GM23338 (cell line): ENCODE measurements around the gene TSPEAR. TPM values are rescaled to one million over a fixed set of nuclear protein-coding genes. Genes with fewer than 3 reads are reported as not detected.

Experiments used
- ATAC-seq: fragments of 200-7000 bp; cut with Tn5 transposase; 3 replicates; pipeline ENCODE4 v1.9.1; 2020
- DNase-seq: peaks from one replicate; pipeline ENCODE4 v3.0.0-alpha.2; 2015; ENCODE audit warnings: low spot score
- H2AFZ ChIP-seq: fragments of 200-600 bp; sonication (generic); 2 replicates; pipeline ENCODE4 v1.8.0; 2016; ENCODE audit warnings: antibody characterized with exemption, mild to moderate bottlenecking, moderate library complexity
- H3F3A ChIP-seq: fragments of 200-600 bp; sonication (generic); replicated peaks from 2 replicates; pipeline ENCODE4 v1.8.0; 2017; ENCODE audit warnings: antibody characterized with exemption, mixed run types, low read depth
- H3K27ac ChIP-seq: fragments of 200-600 bp; sonication (generic); 2 replicates; pipeline ENCODE4 v1.6.1; 2016; ENCODE audit warnings: low read depth
- H3K27me3 ChIP-seq: fragments of 200-600 bp; sonication (generic); 2 replicates; pipeline ENCODE4 v1.8.0; 2016; ENCODE audit warnings: mild to moderate bottlenecking, mixed run types, moderate library complexity; ENCODE audit not compliant: insufficient read depth
- H3K36me3 ChIP-seq: fragments of 200-600 bp; sonication (generic); 2 replicates; pipeline ENCODE4 v1.8.0; 2016; ENCODE audit warnings: mild to moderate bottlenecking; ENCODE audit not compliant: insufficient read depth
- H3K4me1 ChIP-seq: fragments of 200-600 bp; sonication (generic); 2 replicates; pipeline ENCODE4 v1.8.0; 2016; ENCODE audit warnings: mild to moderate bottlenecking, moderate library complexity; ENCODE audit not compliant: insufficient read depth
- H3K4me2 ChIP-seq: fragments of 200-600 bp; sonication (generic); 2 replicates; pipeline ENCODE4 v1.7.1; 2017; ENCODE audit warnings: mixed run types
- H3K4me3 ChIP-seq: fragments of 200-600 bp; sonication (generic); 2 replicates; pipeline ENCODE4 v1.6.1; 2016; ENCODE audit warnings: mixed run types
- H3K79me2 ChIP-seq: fragments of 200-600 bp; sonication (generic); replicated peaks from 2 replicates; pipeline ENCODE4 v1.8.0; 2017; ENCODE audit warnings: mild to moderate bottlenecking; ENCODE audit not compliant: insufficient read depth
- H3K9me2 ChIP-seq: fragments of 200-600 bp; sonication (generic); 2 replicates; pipeline ENCODE4 v1.8.0; 2017; ENCODE audit not compliant: insufficient read depth
- H4K20me1 ChIP-seq: fragments of 200-600 bp; sonication (generic); replicated peaks from 2 replicates; pipeline ENCODE4 v1.8.0; 2017; ENCODE audit warnings: mild to moderate bottlenecking; ENCODE audit not compliant: insufficient read depth
- H3K27ac Mint-ChIP-seq: 2 replicates; pipeline ENCODE4 v1.8.0; 2020; ENCODE audit warnings: inconsistent platforms, mild to moderate bottlenecking, moderate library complexity, mixed read lengths
- H3K27me3 Mint-ChIP-seq: 3 replicates; pipeline ENCODE4 v1.8.0; 2022; ENCODE audit warnings: low read depth, mild to moderate bottlenecking, moderate library complexity, mixed read lengths, inconsistent platforms; ENCODE audit not compliant: insufficient read depth, poor library complexity
- H3K36me3 Mint-ChIP-seq: 3 replicates; pipeline ENCODE4 v1.8.0; 2021; ENCODE audit warnings: low read depth, mild to moderate bottlenecking, inconsistent platforms, moderate library complexity, mixed read lengths
- H3K4me1 Mint-ChIP-seq: 3 replicates; pipeline ENCODE4 v1.8.0; 2020; ENCODE audit warnings: mild to moderate bottlenecking, inconsistent platforms, mixed read lengths
- H3K4me3 Mint-ChIP-seq: 3 replicates; pipeline ENCODE4 v1.8.0; 2021; ENCODE audit warnings: moderate library complexity, mild to moderate bottlenecking, inconsistent platforms, mixed read lengths
- H3K9me3 Mint-ChIP-seq: 3 replicates; pipeline ENCODE4 v1.8.0; 2020; ENCODE audit warnings: moderate library complexity, mild to moderate bottlenecking, inconsistent platforms, mixed read lengths
- CREB1 ChIP-seq: fragments of 250-450 bp; sonication (Bioruptor Pico); IDR thresholded peaks from 2 replicates; pipeline ENCODE4 v1.5.0; 2020; ENCODE audit warnings: low read depth, mild to moderate bottlenecking, moderate library complexity
- EZH2 ChIP-seq: fragments of 200-600 bp; sonication (generic); IDR thresholded peaks from one replicate; pipeline ENCODE4 v1.8.0; 2017; ENCODE audit warnings: antibody characterized with exemption, mild to moderate bottlenecking, low read depth; ENCODE audit not compliant: unreplicated experiment
- EZH2phosphoT487 ChIP-seq: fragments of 200-600 bp; sonication (generic); IDR thresholded peaks from one replicate; pipeline ENCODE4 v1.8.1; 2018; ENCODE audit warnings: antibody characterized with exemption; ENCODE audit not compliant: unreplicated experiment
- JUNB ChIP-seq: IDR thresholded peaks from one replicate; pipeline ENCODE4 v1.6.1; 2016; ENCODE audit warnings: antibody characterized with exemption; ENCODE audit not compliant: unreplicated experiment
- NANOG ChIP-seq: IDR thresholded peaks from 2 replicates; pipeline ENCODE4 v1.6.1; 2016; ENCODE audit warnings: antibody characterized with exemption, borderline replicate concordance
- POLR2AphosphoS5 ChIP-seq: IDR thresholded peaks from 2 replicates; pipeline ENCODE4 v1.6.1; 2016; ENCODE audit warnings: antibody characterized with exemption, low read depth
- STAT1 ChIP-seq: IDR thresholded peaks from one replicate; pipeline ENCODE4 v1.6.1; 2016; ENCODE audit warnings: antibody characterized with exemption; ENCODE audit not compliant: unreplicated experiment
- ZNF114 ChIP-seq: fragments of 250-450 bp; sonication (Bioruptor Pico); IDR thresholded peaks from 2 replicates; pipeline ENCODE4 v1.5.0; 2020; ENCODE audit warnings: mild to moderate bottlenecking, moderate library complexity
- ZNF331 ChIP-seq: fragments of 250-450 bp; sonication (Bioruptor Pico); IDR thresholded peaks from 2 replicates; pipeline ENCODE4 v1.5.0; 2020; ENCODE audit warnings: low read depth, mild to moderate bottlenecking, moderate library complexity
- polyA plus RNA-seq: library from polyadenylated mRNA; unstranded; fragments of >200 nt; fragmentation: Nextera tagmentation; extraction: Ambion mirVana; gene quantifications from 2 replicates; pipeline ENCODE4 v1.2.1, GENCODE V29; 2016
- total RNA-seq: library from RNA; depleted of rRNA; stranded (reverse); fragments of >200 nt; shearing (Covaris generic); gene quantifications from 2 replicates; pipeline ENCODE4 v1.2.3, GENCODE V29; 2014
- TF ChIP-seq, protein P1 (sequence below): IDR thresholded peaks from 2 replicates; pipeline ENCODE4 v1.6.1; 2016; ENCODE audit warnings: antibody characterized with exemption
- TF ChIP-seq, protein P2 (sequence below): IDR thresholded peaks from one replicate; pipeline ENCODE4 v1.6.1; 2018; ENCODE audit warnings: antibody characterized with exemption; ENCODE audit not compliant: unreplicated experiment
- TF ChIP-seq, protein P3 (sequence below): fragments of 250-450 bp; sonication (Bioruptor Pico); IDR thresholded peaks from 2 replicates; pipeline ENCODE4 v1.5.0; 2020; ENCODE audit warnings: mild to moderate bottlenecking, moderate library complexity

The TSPEAR gene
- total and polyA plus RNA-seq, 2 experiments from 2014 or later, result 0.35 to 0.92 TPM

DNA sequence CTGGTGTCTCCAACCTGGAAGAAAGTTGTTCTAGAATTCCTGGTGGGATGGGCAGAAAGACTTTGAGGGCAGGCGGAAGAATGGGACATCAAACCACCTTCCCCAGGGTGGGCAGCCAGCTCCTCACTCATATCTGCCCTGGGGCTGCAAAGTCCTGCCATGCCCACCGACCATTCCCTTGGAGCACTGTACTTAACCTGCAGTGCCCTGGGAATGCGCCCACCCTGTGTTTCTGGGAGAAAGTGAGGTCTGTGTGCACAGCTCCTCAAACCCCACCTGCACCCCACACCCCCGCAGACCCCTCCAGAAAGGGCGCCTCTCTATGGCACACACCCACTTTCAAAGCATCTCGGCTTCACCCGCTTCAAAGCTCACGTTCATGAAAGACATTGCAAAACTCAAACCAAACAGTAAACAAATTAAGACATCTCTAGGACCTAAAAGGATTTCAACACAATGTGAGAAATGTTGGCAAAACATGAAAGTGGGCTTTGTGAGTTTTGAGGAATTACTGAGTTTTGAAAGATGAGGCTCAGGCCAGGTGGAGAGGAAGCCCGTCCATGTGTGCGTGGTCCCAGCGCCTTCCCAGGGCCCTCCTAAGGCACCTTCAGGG lies 196.5 kb downstream of the TSPEAR start (continued):
- TF ChIP-seq, protein P1, sequence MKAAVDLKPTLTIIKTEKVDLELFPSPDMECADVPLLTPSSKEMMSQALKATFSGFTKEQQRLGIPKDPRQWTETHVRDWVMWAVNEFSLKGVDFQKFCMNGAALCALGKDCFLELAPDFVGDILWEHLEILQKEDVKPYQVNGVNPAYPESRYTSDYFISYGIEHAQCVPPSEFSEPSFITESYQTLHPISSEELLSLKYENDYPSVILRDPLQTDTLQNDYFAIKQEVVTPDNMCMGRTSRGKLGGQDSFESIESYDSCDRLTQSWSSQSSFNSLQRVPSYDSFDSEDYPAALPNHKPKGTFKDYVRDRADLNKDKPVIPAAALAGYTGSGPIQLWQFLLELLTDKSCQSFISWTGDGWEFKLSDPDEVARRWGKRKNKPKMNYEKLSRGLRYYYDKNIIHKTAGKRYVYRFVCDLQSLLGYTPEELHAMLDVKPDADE, result no peak

DNA sequence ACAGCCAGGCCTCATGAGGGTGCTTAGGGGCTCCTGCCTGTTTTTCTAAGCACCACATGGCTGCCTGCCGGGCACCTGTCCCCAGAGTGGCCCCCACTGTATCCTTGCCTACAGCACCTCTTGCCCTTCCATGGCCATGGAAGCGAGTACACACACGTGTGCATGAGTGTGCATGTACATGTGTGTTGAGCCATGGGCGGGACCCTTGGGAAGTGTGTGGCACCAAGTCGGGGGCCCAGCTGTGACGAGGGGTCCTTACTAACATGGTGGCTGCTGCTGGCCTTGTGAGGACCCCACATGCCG lies 197.2 kb downstream of the TSPEAR start:
- Histone ChIP-seq H3K27ac (no peak overlapping the region), H3K79me2 (no peaks in the 10 kb centered on the region), H3K4me3 (no peak overlapping the region), H3K4me1 (no peaks in the 10 kb centered on the region), H4K20me1 (no peaks in the 10 kb centered on the region), H3F3A (no peaks in the 10 kb centered on the region), H3K4me2 (no peak overlapping the region), H2AFZ (no peak overlapping the region), H3K27me3 (no peaks in the 10 kb centered on the region), H3K36me3 (no peaks in the 10 kb centered on the region), H3K9me2 (0 out of 2 replicates have a peak, but pooled peaks cover 6% of the 10 kb centered on the region)
- Mint-ChIP-seq H3K4me3 (no peak overlapping the region), H3K27me3 (peaks cover 13% of the 10 kb centered on the region), H3K36me3 (peaks cover 4% of the 10 kb centered on the region; the same call in 1 of the 3 replicates), H3K27ac (no peak overlapping the region), H3K9me3 (peaks cover 3% of the 10 kb centered on the region; the same call in 1 of the 3 replicates), H3K4me1 (no peaks in the 10 kb centered on the region; the same call in 2 of the 3 replicates)
- ATAC-seq (no peak), DNase-seq (no peak)
- TF ChIP-seq CREB1 (no peak), EZH2 (no peak), ZNF331 (CRISPR knock-in tag) (no peak), ZNF114 (CRISPR knock-in tag) (no peak), NANOG (no peak), POLR2AphosphoS5 (no peak), STAT1 (no peak), EZH2phosphoT487 (no peak), JUNB (no peak)
- TF ChIP-seq, protein P2, sequence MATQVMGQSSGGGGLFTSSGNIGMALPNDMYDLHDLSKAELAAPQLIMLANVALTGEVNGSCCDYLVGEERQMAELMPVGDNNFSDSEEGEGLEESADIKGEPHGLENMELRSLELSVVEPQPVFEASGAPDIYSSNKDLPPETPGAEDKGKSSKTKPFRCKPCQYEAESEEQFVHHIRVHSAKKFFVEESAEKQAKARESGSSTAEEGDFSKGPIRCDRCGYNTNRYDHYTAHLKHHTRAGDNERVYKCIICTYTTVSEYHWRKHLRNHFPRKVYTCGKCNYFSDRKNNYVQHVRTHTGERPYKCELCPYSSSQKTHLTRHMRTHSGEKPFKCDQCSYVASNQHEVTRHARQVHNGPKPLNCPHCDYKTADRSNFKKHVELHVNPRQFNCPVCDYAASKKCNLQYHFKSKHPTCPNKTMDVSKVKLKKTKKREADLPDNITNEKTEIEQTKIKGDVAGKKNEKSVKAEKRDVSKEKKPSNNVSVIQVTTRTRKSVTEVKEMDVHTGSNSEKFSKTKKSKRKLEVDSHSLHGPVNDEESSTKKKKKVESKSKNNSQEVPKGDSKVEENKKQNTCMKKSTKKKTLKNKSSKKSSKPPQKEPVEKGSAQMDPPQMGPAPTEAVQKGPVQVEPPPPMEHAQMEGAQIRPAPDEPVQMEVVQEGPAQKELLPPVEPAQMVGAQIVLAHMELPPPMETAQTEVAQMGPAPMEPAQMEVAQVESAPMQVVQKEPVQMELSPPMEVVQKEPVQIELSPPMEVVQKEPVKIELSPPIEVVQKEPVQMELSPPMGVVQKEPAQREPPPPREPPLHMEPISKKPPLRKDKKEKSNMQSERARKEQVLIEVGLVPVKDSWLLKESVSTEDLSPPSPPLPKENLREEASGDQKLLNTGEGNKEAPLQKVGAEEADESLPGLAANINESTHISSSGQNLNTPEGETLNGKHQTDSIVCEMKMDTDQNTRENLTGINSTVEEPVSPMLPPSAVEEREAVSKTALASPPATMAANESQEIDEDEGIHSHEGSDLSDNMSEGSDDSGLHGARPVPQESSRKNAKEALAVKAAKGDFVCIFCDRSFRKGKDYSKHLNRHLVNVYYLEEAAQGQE, result no peak
- TF ChIP-seq, protein P1, result no peak
- TF ChIP-seq, protein P3, sequence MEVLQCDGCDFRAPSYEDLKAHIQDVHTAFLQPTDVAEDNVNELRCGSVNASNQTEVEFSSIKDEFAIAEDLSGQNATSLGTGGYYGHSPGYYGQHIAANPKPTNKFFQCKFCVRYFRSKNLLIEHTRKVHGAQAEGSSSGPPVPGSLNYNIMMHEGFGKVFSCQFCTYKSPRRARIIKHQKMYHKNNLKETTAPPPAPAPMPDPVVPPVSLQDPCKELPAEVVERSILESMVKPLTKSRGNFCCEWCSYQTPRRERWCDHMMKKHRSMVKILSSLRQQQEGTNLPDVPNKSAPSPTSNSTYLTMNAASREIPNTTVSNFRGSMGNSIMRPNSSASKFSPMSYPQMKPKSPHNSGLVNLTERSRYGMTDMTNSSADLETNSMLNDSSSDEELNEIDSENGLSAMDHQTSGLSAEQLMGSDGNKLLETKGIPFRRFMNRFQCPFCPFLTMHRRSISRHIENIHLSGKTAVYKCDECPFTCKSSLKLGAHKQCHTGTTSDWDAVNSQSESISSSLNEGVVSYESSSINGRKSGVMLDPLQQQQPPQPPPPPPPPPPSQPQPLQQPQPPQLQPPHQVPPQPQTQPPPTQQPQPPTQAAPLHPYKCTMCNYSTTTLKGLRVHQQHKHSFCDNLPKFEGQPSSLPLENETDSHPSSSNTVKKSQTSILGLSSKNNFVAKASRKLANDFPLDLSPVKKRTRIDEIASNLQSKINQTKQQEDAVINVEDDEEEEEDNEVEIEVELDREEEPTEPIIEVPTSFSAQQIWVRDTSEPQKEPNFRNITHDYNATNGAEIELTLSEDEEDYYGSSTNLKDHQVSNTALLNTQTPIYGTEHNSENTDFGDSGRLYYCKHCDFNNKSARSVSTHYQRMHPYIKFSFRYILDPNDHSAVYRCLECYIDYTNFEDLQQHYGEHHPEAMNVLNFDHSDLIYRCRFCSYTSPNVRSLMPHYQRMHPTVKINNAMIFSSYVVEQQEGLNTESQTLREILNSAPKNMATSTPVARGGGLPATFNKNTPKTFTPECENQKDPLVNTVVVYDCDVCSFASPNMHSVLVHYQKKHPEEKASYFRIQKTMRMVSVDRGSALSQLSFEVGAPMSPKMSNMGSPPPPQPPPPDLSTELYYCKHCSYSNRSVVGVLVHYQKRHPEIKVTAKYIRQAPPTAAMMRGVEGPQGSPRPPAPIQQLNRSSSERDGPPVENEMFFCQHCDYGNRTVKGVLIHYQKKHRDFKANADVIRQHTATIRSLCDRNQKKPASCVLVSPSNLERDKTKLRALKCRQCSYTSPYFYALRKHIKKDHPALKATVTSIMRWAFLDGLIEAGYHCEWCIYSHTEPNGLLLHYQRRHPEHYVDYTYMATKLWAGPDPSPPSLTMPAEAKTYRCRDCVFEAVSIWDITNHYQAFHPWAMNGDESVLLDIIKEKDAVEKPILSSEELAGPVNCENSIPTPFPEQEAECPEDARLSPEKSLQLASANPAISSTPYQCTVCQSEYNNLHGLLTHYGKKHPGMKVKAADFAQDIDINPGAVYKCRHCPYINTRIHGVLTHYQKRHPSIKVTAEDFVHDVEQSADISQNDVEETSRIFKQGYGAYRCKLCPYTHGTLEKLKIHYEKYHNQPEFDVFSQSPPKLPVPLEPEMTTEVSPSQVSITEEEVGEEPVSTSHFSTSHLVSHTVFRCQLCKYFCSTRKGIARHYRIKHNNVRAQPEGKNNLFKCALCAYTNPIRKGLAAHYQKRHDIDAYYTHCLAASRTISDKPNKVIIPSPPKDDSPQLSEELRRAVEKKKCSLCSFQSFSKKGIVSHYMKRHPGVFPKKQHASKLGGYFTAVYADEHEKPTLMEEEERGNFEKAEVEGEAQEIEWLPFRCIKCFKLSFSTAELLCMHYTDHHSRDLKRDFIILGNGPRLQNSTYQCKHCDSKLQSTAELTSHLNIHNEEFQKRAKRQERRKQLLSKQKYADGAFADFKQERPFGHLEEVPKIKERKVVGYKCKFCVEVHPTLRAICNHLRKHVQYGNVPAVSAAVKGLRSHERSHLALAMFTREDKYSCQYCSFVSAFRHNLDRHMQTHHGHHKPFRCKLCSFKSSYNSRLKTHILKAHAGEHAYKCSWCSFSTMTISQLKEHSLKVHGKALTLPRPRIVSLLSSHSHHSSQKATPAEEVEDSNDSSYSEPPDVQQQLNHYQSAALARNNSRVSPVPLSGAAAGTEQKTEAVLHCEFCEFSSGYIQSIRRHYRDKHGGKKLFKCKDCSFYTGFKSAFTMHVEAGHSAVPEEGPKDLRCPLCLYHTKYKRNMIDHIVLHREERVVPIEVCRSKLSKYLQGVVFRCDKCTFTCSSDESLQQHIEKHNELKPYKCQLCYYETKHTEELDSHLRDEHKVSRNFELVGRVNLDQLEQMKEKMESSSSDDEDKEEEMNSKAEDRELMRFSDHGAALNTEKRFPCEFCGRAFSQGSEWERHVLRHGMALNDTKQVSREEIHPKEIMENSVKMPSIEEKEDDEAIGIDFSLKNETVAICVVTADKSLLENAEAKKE, result no peak
